ENCODE results near the gene CPD. TPM values are rescaled to one million over a fixed set of nuclear protein-coding genes. Genes with fewer than 3 reads are reported as not detected.
"Not testable (repeated sequence)": the region's sequence is repeated elsewhere in the genome, so short reads cannot be mapped to it uniquely, and the experiment has no call there.

CPD gene
- total RNA-seq, 2 donors from 2014 or later = 37.7 to 66.1 TPM

DNA sequence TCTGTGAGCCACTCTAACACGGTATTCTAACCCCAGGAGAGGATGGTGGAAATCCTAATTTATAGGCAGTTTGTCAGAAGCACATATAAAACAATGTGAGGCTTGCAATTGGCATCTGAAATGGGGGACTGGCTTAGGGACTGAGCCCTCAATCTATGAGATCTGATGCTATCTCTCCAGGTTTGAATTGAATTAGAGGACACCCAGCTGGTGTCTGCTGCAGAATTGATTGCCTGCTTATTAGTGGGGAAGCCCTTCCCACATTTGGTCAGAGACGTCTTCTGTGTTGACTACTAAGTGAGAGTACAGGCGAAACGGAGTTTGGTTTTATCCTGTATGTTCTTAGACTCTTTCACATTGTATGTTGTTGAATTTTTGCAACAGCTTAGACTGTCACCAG, 31.2 kb upstream of the CPD start:
- Mint-ChIP-seq H3K36me3 (no peaks in the 10 kb centered on the region), H3K27ac (no peak overlapping the region), H3K9me3 (peaks cover 0 to 5% of the 10 kb centered on the region in 2 donors)
- DNase-seq (ENCODE audit: low spot score in 2 of 2) (no peak), ATAC-seq (no peak)

DNA sequence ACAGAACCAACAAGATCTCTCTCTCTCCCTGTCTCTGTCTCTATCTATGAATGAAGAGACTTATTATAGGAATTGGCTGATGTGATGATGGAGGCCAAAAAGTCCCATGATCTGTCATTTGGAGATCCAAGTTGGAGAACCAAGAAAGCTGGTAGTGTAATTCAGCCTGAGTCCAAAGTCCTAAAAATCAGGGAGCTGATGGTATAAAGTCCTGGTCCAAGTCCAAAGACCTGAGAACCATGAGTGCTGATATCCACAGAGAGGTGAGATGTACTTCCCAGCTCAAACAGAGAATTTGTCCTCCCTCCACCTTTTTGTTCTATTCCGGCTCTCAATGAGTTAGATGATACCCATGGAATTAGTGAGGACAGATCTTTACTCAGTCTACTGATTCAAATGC, 29.5 kb upstream of the CPD start:
- H3K27ac Mint-ChIP-seq = no peak overlapping the region
- no peaks in the 10 kb centered on the region for H3K36me3 Mint-ChIP-seq
- DNase-seq (ENCODE audit: low spot score in 2 of 2) (no peak), ATAC-seq (no peak)
- H3K9me3 Mint-ChIP-seq = peaks cover 0 to 5% of the 10 kb centered on the region in 2 donors

DNA sequence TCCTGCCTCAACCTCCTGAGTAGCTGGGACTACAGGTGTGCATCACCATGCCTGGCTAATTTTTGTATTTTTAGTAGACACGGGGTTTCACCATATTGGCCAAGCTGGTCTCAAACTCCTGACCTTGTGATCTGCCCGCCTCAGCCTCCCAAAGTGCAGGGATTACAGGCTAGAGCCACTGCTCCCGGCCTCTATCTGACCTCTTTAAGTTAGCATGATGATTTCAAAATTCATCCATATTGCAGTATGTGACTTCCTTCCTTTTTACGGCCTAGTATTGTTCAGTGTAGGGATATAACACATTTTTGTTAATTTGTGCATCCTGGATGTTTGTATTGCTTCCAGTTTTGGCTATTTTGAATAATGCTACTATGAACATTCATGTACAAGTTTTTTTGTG, 27.5 kb upstream of the CPD start:
- H3K36me3 Mint-ChIP-seq; H3K9me3 Mint-ChIP-seq; H3K27ac Mint-ChIP-seq; ATAC-seq; DNase-seq (ENCODE audit: low spot score in 2 of 2): not testable (repeated sequence)

DNA sequence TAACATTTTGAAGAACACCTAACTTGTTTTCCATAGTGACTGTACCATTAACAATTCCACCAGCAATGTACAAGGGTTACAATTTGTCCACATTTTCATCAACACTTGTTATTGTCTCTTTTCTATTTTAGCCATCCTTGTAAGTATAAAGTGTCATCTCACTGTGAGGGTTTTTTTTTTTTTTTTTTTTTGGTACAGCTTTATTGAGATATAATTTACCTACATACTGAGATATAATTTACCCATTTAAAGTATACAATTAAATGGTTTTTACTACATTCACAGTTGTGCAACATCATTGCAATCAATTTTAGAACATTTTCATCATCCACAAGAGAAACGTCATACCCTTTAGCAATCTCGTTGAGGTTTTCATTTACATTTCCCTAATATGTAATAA, 27.0 kb upstream of the CPD start:
- ATAC-seq (no peak), DNase-seq (ENCODE audit: low spot score in 2 of 2) (no peak)
- H3K36me3 Mint-ChIP-seq = no peaks in the 10 kb centered on the region
- peaks cover 0 to 5% of the 10 kb centered on the region in 2 donors for H3K9me3 Mint-ChIP-seq
- peak overlapping the region in 1 of 2 donors; percentile 39 for H3K27ac Mint-ChIP-seq

DNA sequence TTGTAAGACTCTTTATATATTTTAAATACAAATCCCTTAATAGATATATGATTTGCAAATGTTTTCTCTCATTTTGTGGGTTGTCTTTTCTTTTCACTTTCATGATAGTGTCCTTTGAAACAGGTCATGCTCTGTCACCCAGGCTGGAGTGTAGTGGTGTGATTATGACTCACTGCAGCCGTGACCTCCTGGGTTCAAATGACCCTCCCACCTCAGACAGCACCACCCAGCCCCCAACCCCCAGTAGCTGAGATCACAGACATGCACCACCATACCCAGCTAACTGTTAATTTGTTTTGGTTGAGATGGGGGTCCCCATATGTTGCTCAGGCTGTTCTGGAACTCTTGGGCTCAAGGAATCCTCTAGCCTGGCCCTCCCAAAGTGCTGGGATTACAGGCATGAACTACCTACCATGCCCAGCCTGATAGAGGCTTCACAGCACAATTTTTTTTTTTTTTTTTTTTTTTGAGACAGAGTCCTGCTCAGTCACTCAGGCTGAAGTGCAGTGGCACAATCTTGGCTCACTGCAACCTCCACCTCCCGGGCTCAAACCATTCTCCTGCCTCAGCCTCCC, 26.4 kb upstream of the CPD start:
- H3K9me3 Mint-ChIP-seq = peaks cover 0 to 5% of the 10 kb centered on the region in 2 donors
- H3K27ac Mint-ChIP-seq = no peak overlapping the region
- ATAC-seq = peak in 1 of 2 donors; percentile 73
- no peaks in the 10 kb centered on the region for H3K36me3 Mint-ChIP-seq
- no peak for DNase-seq (ENCODE audit: low spot score in 2 of 2)

DNA sequence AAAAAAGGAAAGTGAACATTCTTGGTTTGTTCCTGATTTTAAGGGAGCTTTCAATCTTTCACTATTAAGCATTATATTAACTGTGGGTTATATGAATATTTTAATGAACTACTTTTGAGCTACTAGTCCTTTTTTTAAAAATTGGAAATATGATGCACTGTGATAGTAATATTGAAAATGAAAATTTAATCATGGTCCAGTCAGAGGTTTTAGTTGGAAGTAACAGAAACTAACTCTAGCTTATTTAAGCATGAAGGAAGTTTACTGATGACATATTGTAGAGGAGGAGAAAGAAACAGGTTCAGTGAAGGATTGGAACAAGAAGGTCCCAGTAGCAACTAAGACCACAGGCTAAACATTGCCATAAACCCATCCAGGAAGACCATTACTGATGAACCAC, 24.0 kb upstream of the CPD start:
- peaks cover 0 to 5% of the 10 kb centered on the region in 2 donors for H3K9me3 Mint-ChIP-seq
- ATAC-seq = peak; percentile 36 to 55
- no peaks in the 10 kb centered on the region for H3K36me3 Mint-ChIP-seq
- H3K27ac Mint-ChIP-seq = no peak overlapping the region
- DNase-seq (ENCODE audit: low spot score in 2 of 2) = no peak

DNA sequence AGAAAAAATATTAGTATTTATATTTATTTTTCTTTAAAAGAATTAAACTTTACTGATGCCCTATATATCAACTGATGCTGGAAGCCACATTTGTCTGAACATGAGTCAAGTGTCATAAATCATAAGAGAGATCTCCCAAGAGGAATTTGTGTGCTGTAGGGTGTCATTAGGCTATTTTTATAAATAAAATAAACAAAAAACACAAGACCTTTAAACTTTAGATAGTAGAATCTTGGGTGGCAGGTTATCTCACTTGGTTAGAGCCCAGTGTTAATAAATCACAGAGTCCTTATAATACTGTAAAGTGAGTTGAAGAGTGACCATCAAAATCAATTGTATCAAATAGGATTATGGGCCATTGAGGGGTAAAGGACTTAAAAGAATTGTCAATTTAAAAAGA, 21.3 kb upstream of the CPD start:
- Mint-ChIP-seq H3K9me3 (peaks cover 9 to 18% of the 10 kb centered on the region in 2 donors), H3K27ac (no peak overlapping the region), H3K36me3 (peaks cover 7 to 26% of the 10 kb centered on the region in 2 donors)
- ATAC-seq (no peak), DNase-seq (ENCODE audit: low spot score in 2 of 2) (no peak)

DNA sequence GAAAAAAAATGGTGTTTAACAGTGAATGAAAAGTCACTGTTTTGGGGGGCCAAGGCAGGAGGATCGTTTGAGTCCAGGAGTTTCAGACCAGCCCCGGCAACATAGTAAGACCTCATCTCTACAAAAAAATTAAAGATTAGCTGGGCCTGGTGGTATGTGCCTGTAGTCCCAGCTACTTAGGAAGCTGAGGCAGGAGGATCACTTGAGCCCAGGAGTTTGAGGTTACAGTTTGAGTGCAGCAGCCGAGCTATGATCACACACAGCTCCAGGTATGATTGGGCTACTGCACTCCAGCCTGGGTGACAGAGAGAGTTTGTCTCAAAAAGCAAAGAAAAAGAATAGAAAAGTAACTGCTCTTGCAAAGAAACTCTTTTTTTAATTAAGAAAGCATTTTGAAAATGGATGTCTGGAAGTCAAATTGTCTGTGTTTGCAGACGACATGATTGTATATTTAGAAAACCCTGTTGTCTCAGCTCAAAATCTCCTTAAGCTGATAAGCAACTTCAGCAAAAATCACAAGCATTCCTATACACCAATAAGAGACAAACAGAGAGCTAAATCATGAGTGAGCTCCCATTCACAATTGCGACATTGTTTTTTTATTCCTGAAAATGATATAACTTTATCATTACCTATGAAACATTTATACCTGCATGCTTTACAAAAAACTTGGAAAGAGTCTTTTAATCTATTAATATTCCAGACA, 20.5 kb upstream of the CPD start:
- Mint-ChIP-seq H3K27ac (no peak overlapping the region), H3K36me3 (peaks cover 7 to 30% of the 10 kb centered on the region in 2 donors)
- ATAC-seq = no peak

DNA sequence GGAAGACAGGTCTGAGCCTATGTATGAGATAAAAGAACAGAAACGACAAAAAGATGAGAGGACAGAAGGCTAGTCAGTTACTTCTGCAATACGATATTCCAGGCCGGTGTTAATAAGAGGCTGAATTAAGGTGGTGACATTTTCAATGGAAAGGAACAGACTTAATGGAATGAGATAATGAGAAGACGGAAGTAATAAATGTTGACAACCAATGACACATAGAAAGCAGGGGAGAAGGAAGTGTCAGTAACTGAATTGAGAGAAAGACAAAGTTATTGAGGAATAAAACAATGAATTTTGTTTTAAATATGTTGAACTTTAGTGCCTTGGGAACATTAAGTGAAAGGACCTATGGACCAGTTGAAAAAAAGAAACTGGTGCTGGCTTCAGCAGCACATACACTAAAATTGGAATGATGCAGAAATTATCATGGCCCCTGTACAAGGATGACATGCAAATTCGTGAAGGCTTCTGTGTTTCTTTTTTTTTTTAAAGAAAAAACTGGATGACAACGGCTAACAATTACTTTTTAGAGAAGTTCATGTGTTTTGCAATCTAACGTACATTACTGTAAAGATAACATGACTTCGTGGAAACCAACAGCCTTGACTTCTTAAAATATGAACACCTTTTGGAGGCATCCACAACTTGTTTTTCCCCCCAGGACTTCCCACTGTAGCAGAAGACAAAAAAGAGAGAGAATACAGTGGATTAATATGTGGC, 18.5 kb upstream of the CPD start:
- peaks cover 7 to 32% of the 10 kb centered on the region in 2 donors for H3K36me3 Mint-ChIP-seq
- no peak overlapping the region for H3K27ac Mint-ChIP-seq
- no peak for ATAC-seq
- DNase-seq (ENCODE audit: low spot score in 2 of 2) = no peak
- peaks cover 9 to 22% of the 10 kb centered on the region in 2 donors for H3K9me3 Mint-ChIP-seq

More for the DNA sequence above, 20.5 kb upstream of the CPD start:
- no peak for DNase-seq (ENCODE audit: low spot score in 2 of 2)
- peaks cover 9 to 21% of the 10 kb centered on the region in 2 donors for H3K9me3 Mint-ChIP-seq

DNA sequence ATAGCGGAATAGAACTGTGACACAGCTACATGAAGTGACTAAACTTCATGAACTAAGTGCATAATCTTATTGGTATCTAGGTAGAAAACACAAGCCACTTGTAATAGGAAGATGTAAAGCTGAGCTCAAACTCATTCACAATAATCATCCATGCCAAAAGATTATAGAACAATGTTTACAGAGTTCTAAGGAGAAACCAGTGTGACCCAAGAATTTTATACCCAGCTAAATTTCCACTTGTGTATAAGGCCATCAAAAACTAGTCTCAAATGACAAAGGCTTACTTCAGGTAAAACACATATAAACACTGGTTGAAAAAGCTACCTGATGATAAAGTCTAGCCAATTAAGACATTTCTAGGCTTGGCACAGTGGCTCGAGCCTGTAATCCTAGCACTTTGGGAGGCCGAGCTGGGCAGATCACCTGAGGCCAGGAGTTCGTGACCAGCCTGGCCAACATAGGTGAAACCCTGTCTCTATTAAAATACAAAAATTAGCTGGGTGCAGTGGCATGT, 16.9 kb upstream of the CPD start:
- DNase-seq (ENCODE audit: low spot score in 2 of 2) (no peak), ATAC-seq (no peak)
- peaks cover 7 to 46% of the 10 kb centered on the region in 2 donors for H3K36me3 Mint-ChIP-seq
- peaks cover 9 to 33% of the 10 kb centered on the region in 2 donors for H3K9me3 Mint-ChIP-seq
- H3K27ac Mint-ChIP-seq = no peak overlapping the region

DNA sequence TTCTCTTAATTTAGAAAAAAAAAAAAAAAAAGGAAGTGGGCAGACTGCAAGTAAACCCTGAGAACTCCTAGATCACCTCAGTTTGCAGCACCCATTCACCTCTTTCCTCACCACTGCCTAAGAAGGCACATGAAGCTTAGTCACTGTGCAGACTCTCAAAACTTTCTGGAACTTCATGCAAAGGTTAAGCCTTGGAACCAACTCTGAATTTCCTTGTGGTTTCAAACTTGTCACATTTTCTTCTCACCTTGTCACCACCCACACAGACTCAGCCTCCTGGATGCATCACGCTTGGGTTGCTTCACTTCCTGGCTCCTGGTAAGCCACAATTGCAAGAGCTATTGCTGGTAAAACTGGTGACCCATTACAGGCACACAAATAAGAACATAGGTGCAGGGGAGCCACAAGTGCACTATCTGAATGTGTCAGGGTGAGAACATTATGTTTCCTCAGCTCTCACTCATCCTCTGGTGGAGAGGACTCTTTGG, 15.0 kb upstream of the CPD start:
- Mint-ChIP-seq H3K36me3 (peaks cover 7 to 46% of the 10 kb centered on the region in 2 donors), H3K9me3 (peaks cover 9 to 33% of the 10 kb centered on the region in 2 donors)
- peak; percentile 93 to 95 for ATAC-seq

DNA sequence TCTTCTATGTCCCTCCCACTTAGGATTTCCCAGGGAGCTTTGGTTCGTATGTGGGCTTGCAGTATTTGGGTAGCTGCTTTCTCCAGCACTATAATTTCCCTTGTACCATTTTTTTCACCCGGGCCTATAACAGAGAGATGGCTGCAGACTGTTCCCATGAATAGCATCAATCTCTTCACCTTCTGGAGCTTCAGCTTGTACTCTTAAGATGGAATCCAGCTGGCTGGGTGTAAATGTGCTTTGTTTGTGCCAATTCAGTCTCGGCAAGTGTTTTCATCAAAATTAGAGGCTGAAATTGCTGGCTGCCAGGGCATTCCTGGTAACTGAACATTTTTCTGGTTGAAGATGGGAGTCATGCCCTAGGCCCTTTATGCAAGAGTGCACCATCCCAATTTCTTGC, 12.2 kb upstream of the CPD start:
- DNase-seq (ENCODE audit: low spot score in 2 of 2) (no peak), ATAC-seq (no peak)
- Mint-ChIP-seq H3K36me3 (peaks cover 0 to 28% of the 10 kb centered on the region in 2 donors), H3K9me3 (peaks cover 0 to 16% of the 10 kb centered on the region in 2 donors), H3K27ac (no peak overlapping the region)

More for the DNA sequence above, 15.0 kb upstream of the CPD start:
- DNase-seq (ENCODE audit: low spot score in 2 of 2) = peak; percentile 80 to 92
- peak overlapping the region; percentile 76 to 93 for H3K27ac Mint-ChIP-seq

DNA sequence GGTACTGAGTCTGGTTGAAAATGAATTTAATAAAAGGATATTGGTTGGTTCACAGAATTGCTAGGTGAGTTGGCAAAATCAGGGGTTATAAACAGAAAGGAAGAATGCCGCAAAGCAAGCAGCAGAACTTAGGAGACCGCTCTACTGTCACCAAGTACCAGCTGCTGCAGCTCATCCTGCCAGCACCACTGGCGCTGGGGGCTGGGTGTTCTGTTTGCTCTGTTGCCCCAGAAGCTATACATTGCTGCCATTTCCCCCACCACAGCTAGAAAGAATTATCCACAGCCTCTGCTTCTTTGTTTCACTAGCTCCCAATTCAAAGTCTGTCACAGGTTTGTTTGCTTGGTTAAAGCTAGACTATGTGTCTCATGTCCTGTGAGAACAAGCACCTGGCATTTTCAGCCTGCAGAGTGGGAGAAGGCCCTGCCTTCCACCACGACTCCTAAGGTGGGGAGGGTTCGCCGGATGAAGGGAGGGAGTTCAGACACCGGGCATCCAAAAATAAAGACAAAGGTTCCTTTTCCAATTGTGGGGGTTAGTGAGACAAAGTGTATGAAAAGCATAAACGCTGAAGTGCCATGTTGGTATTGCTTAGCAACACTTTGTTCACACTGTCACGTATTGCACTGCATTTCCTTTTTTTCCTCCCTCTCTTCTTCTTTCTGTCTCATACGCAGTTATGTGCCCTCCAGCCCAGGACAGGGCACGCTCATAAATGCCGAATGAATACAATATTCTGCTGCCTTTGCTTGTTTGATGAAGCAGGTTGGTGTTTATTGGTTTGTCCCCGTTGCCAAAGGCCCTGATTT, 9.6 kb upstream of the CPD start:
- Mint-ChIP-seq H3K9me3 (peaks cover 0 to 12% of the 10 kb centered on the region in 2 donors), H3K36me3 (peaks cover 0 to 16% of the 10 kb centered on the region in 2 donors), H3K27ac (no peak overlapping the region)
- no peak for ATAC-seq
- no peak for DNase-seq (ENCODE audit: low spot score in 2 of 2)

DNA sequence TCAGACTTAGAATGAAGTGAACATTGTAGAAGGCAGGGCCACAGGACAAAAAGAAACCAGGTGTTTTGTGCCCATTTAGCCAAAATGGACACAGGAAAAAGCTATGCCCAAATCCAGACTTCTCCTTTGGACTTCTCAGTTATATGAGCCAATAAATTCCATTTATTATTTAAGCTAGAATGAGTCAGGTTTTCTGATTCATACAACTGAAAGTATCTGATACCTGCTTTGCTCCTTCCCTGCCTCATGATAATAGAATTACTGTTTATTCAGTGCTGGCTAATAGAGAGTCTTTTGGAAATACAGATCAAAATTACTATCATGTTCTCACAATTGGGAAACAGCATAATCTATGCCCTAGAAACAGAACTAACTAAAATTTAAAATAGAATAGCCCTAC, 8.7 kb upstream of the CPD start:
- ATAC-seq = no peak
- peaks cover 0 to 16% of the 10 kb centered on the region in 2 donors for H3K36me3 Mint-ChIP-seq
- no peak overlapping the region for H3K27ac Mint-ChIP-seq

DNA sequence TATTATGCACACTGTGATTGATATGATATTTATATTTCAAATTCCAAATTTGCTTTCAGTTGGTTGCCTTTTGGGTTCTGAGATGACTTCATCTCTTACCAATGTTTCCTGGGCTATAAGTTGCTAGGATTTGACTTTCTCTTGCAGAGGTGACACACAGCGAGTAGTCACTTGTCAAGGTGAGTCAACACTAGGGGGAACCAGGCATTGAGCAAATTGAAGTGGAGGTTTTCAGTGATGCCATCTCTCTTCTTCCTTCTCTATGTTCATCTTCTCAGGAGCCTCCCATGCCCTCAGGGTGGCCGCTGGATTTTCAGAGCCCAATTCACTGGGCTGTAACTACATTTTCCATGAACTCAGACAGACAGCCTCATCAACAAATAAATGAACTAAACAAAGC, 6.0 kb upstream of the CPD start:
- ATAC-seq = peak; percentile 94 to 98
- Mint-ChIP-seq H3K27ac (peak overlapping the region in 1 of 2 donors; percentile 39), H3K36me3 (peaks cover 4 to 6% of the 10 kb centered on the region in 2 donors), H3K9me3 (peaks cover 4 to 5% of the 10 kb centered on the region in 2 donors)
- peak in 1 of 2 donors; percentile 35 for DNase-seq (ENCODE audit: low spot score in 2 of 2)

More for the DNA sequence above, 8.7 kb upstream of the CPD start:
- DNase-seq (ENCODE audit: low spot score in 2 of 2) = no peak
- peaks cover 0 to 12% of the 10 kb centered on the region in 2 donors for H3K9me3 Mint-ChIP-seq

DNA sequence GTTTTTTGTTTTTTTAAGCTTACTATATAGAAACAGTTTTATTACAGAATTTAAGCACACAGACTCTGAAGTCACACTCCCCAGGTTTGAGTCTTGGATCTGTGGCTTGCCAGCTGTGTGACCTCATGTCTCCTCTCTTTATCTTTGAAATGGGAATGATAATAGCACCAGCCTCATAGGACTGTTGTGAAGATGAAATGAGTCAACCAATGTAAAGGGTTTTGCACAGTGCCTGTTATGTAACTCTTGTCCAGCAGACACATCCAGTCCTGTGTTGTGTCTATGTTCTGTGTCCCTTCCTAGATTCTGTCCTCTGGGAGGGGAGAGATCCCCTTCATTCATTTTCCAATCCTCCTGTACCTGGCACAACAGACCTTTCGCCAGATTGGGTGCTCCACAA, 3.1 kb upstream of the CPD start:
- DNase-seq (ENCODE audit: low spot score in 2 of 2) (no peak), ATAC-seq (no peak)
- Mint-ChIP-seq H3K36me3 (peaks cover 8 to 21% of the 10 kb centered on the region in 2 donors), H3K27ac (no peak overlapping the region), H3K9me3 (peaks cover 4 to 5% of the 10 kb centered on the region in 2 donors)

Data from activated naive CD4-positive, alpha-beta T cell treated with anti-CD3 and anti-CD28 coated beads, Interleukin-2, amount 50 U/mL, for 72 hours (primary cell).